HEK293T (cell line): Measurements from ENCODE around the gene ART5.

Experiments used
- ARNT ChIP-seq: fragments of 450-650 bp; IDR thresholded peaks from 2 replicates; pipeline ENCODE4 v1.6.1; 2017; ENCODE audit warnings: mild to moderate bottlenecking
- BHLHE40 ChIP-seq: fragments of 450-650 bp; IDR thresholded peaks from 2 replicates; pipeline ENCODE4 v1.6.1; 2016; ENCODE audit warnings: mild to moderate bottlenecking, moderate library complexity, borderline replicate concordance
- CTBP1 ChIP-seq: fragments of 450-650 bp; IDR thresholded peaks from 2 replicates; pipeline ENCODE4 v1.6.1; 2016; ENCODE audit warnings: borderline replicate concordance
- ELF4 ChIP-seq: fragments of 450-650 bp; IDR thresholded peaks from 2 replicates; pipeline ENCODE4 v1.6.1; 2017; ENCODE audit warnings: antibody characterized with exemption
- FOXA1 ChIP-seq: fragments of 450-650 bp; IDR thresholded peaks from 2 replicates; pipeline ENCODE4 v1.6.1; 2016; ENCODE audit warnings: mild to moderate bottlenecking
- FOXK2 ChIP-seq: fragments of 450-650 bp; IDR thresholded peaks from 2 replicates; pipeline ENCODE4 v1.6.1; 2016; ENCODE audit warnings: mild to moderate bottlenecking
- FOXM1 ChIP-seq: fragments of 450-650 bp; IDR thresholded peaks from 2 replicates; pipeline ENCODE4 v1.6.1; 2017; ENCODE audit warnings: mild to moderate bottlenecking, borderline replicate concordance
- HDGF ChIP-seq: fragments of 450-650 bp; IDR thresholded peaks from 2 replicates; pipeline ENCODE4 v1.6.1; 2017; ENCODE audit warnings: antibody characterized with exemption, borderline replicate concordance
- SP1 ChIP-seq: fragments of 450-650 bp; IDR thresholded peaks from 2 replicates; pipeline ENCODE4 v1.6.1; 2017
- SUZ12 ChIP-seq: fragments of 450-650 bp; IDR thresholded peaks from 2 replicates; pipeline ENCODE4 v1.6.1; 2016; ENCODE audit warnings: mild to moderate bottlenecking
- TARDBP ChIP-seq: fragments of 450-650 bp; IDR thresholded peaks from 2 replicates; pipeline ENCODE4 v1.6.1; 2016
- ZNF384 ChIP-seq: fragments of 450-650 bp; IDR thresholded peaks from 2 replicates; pipeline ENCODE4 v1.6.1; 2016
- TF ChIP-seq, protein P1 (sequence below): fragments of 450-650 bp; IDR thresholded peaks from 2 replicates; pipeline ENCODE4 v1.6.1; 2016

DNA sequence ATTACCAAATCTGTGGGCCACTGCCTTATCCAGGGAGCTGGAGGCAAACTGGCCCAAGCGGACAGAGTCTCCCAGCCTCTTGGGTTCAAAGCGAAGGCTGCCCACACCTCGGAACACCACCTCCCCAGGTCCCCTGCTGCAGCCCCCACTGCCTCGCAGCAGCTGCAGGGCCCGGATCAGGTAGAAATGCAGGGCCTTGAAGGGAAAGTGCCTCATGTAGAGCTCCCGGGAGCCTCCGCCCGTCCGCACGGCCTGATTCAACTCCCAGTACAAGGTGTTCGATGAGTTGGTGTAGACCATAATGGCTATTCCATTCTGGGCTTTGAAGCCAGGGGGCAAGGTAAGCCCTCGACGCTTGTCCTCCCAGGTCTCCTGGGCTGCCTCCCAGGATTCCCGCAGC lies 2.0 kb downstream of the ART5 start:
- TF ChIP-seq ARNT: no peak
- TF ChIP-seq TARDBP: no peak
- TF ChIP-seq HDGF: no peak
- TF ChIP-seq SP1: no peak
- TF ChIP-seq FOXK2: no peak
- TF ChIP-seq CTBP1: no peak
- no peak for TF ChIP-seq SUZ12
- no peak for TF ChIP-seq BHLHE40
- TF ChIP-seq, protein P1, sequence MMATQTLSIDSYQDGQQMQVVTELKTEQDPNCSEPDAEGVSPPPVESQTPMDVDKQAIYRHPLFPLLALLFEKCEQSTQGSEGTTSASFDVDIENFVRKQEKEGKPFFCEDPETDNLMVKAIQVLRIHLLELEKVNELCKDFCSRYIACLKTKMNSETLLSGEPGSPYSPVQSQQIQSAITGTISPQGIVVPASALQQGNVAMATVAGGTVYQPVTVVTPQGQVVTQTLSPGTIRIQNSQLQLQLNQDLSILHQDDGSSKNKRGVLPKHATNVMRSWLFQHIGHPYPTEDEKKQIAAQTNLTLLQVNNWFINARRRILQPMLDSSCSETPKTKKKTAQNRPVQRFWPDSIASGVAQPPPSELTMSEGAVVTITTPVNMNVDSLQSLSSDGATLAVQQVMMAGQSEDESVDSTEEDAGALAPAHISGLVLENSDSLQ: no peak
- TF ChIP-seq ZNF384: no peak
- TF ChIP-seq FOXM1: no peak
- TF ChIP-seq ELF4: no peak
- no peak for TF ChIP-seq FOXA1
